Stimulated activated CD8-positive, alpha-beta memory T cell treated with anti-CD3 and anti-CD28 coated beads, Interleukin-2, amount 100 ng/mL, for 48 hours (primary cell): ENCODE measurements around the gene TSPYL4.

Experiments used
- DNase-seq, 2 donors: peaks; one replicate each; pipeline ENCODE4 v3.0.0-alpha.2; 2020; ENCODE audit warnings: low read depth in 2 of 2

The TSPYL4 gene

GRCh38 chr6:116271149-116271708, 17.4 kb upstream of the TSPYL4 start:
- DNase-seq, result no peak

- no peak for DNase-seq
Measured at GRCh38 chr6:116268589-116269293, 14.9 kb upstream of the TSPYL4 start.

- DNase-seq, result no peak
Measured at GRCh38 chr6:116267836-116268588, 14.1 kb upstream of the TSPYL4 start.

GRCh38 chr6:116266803-116267202, 12.9 kb upstream of the TSPYL4 start:
- DNase-seq, result no peak

- peak in 1 of 2 donors; percentile 16 for DNase-seq
Measured at GRCh38 chr6:116265041-116265829, 11.4 kb upstream of the TSPYL4 start.

- DNase-seq, result no peak
Measured at GRCh38 chr6:116263353-116263752, 9.5 kb upstream of the TSPYL4 start.

- no peak for DNase-seq
Measured at GRCh38 chr6:116258520-116258919, 4.6 kb upstream of the TSPYL4 start.

GRCh38 chr6:116256694-116257093, 2.8 kb upstream of the TSPYL4 start:
- DNase-seq, result no peak

- no peak for DNase-seq
Measured at GRCh38 chr6:116255246-116255800, 1.4 kb upstream of the TSPYL4 start.

GRCh38 chr6:116254297-116255056, 602 bp upstream of the TSPYL4 start:
- no peak for DNase-seq

- no peak for DNase-seq
Measured at GRCh38 chr6:116253188-116253504, 729 bp downstream of the TSPYL4 start.

- DNase-seq, result no peak
Measured at GRCh38 chr6:116251568-116252384, 2.1 kb downstream of the TSPYL4 start.

- DNase-seq, result no peak
Measured at GRCh38 chr6:116248577-116248976, 5.3 kb downstream of the TSPYL4 start.

GRCh38 chr6:116247285-116247684, 6.6 kb downstream of the TSPYL4 start:
- no peak for DNase-seq

GRCh38 chr6:116246089-116246488, 7.8 kb downstream of the TSPYL4 start:
- DNase-seq, result no peak

GRCh38 chr6:116244284-116244683, 9.6 kb downstream of the TSPYL4 start:
- DNase-seq, result no peak

- no peak for DNase-seq
Measured at GRCh38 chr6:116239856-116240255, 14.0 kb downstream of the TSPYL4 start.

- no peak for DNase-seq
Measured at GRCh38 chr6:116239256-116239655, 14.6 kb downstream of the TSPYL4 start.

- no peak for DNase-seq
Measured at GRCh38 chr6:116238083-116238482, 15.8 kb downstream of the TSPYL4 start.

- no peak for DNase-seq
Measured at GRCh38 chr6:116234689-116235088, 19.2 kb downstream of the TSPYL4 start.
